ENCODE results near the gene FOSL1. TPM values are rescaled to one million over a fixed set of nuclear protein-coding genes. Genes with fewer than 3 reads are reported as not detected.

FOSL1 gene
- total RNA-seq, 1 experiment from 2014 or later, result 58.8 TPM

- H3K9me2 ChIP-seq (ENCODE audit: insufficient read depth), result no peaks in the 10 kb centered on the region
- no peak overlapping the region for H3K4me2 ChIP-seq
- intact Hi-C loops (cut with micrococcal nuclease; ENCODE audit: unreplicated experiment), result no loop called here
- peaks cover 31% of the 10 kb centered on the region for H3F3A ChIP-seq (ENCODE audit: insufficient read depth, low read depth)
- H3K4me3 ChIP-seq, result no peak overlapping the region
- H3K36me3 ChIP-seq (ENCODE audit: low read depth), result no peaks in the 10 kb centered on the region
- H2AFZ ChIP-seq, result no peak overlapping the region
- ChIA-PET CTCF (interaction anchor here (0.5 to 1.1 kb wide), 3 partner anchors 11 to 191 kb away, joined by 3 to 7 read pairs (median 4); no protein-coding TSS in a partner anchor), POLR2A (ENCODE audit: unreplicated experiment) (interaction anchor here (0.6 to 1.1 kb wide), 4 partner anchors 13 to 465 kb away, joined by 3 to 5 read pairs (median 4); partner anchors contain the start of genes BANF1 and ZNRD2)
- no peaks in the 10 kb centered on the region for H3K9me3 ChIP-seq (ENCODE audit: insufficient read depth, low read depth)
- H3K79me2 ChIP-seq (ENCODE audit: low read depth), result no peaks in the 10 kb centered on the region
- no peaks in the 10 kb centered on the region for H4K20me1 ChIP-seq (ENCODE audit: insufficient read depth)
- H3K27me3 ChIP-seq (ENCODE audit: insufficient read depth, low read depth), result no peaks in the 10 kb centered on the region
- TF ChIP-seq EZH2 (IDR thresholded peaks at IDR 0.05; ENCODE audit: low read depth) (no peak), CTCF (conservative IDR thresholded peaks at IDR 0.05) (no peak)
- DNase-seq, result no peak
- peaks cover 4% of the 10 kb centered on the region; the same call in 1 of the 2 replicates for H3K4me1 ChIP-seq (replicated peaks; ENCODE audit: insufficient read depth)
- no peak overlapping the region for H3K27ac ChIP-seq
- no TSS peak for BruUV-seq (replicated peaks)
These were observed 28.2 kb downstream of the FOSL1 start for GRCh38 chr11:65871811-65872548.

GRCh38 chr11:65870706-65871681 is 29.2 kb downstream of the FOSL1 start:
- no peaks in the 10 kb centered on the region for H3K9me3 ChIP-seq (ENCODE audit: insufficient read depth, low read depth)
- H3K36me3 ChIP-seq (ENCODE audit: low read depth), result no peaks in the 10 kb centered on the region
- intact Hi-C loops (cut with micrococcal nuclease; ENCODE audit: unreplicated experiment), result no loop called here
- ChIA-PET POLR2A (ENCODE audit: unreplicated experiment) (interaction anchor here (0.5 to 1.1 kb wide), 5 partner anchors 10 to 464 kb away, joined by 3 to 6 read pairs (median 4); partner anchors contain the start of gene FIBP), CTCF (interaction anchor here (1.1 kb wide), 1 partner anchor 18 kb away, joined by 4 read pairs; no protein-coding TSS in a partner anchor)
- H3K79me2 ChIP-seq (ENCODE audit: low read depth), result no peaks in the 10 kb centered on the region
- H3K4me2 ChIP-seq, result no peak overlapping the region
- H2AFZ ChIP-seq, result no peak overlapping the region
- no peaks in the 10 kb centered on the region for H3K9me2 ChIP-seq (ENCODE audit: insufficient read depth)
- H3K27me3 ChIP-seq (ENCODE audit: insufficient read depth, low read depth), result no peaks in the 10 kb centered on the region
- H3K4me3 ChIP-seq, result no peak overlapping the region
- BruUV-seq (replicated peaks), result no TSS peak
- peaks cover 35% of the 10 kb centered on the region for H3F3A ChIP-seq (ENCODE audit: insufficient read depth, low read depth)
- no peak for TF ChIP-seq EZH2 (IDR thresholded peaks at IDR 0.05; ENCODE audit: low read depth)
- TF ChIP-seq CTCF (conservative IDR thresholded peaks at IDR 0.05), result no peak
- peaks cover 4% of the 10 kb centered on the region; the same call in 1 of the 2 replicates for H3K4me1 ChIP-seq (replicated peaks; ENCODE audit: insufficient read depth)
- no peak overlapping the region for H3K27ac ChIP-seq
- H4K20me1 ChIP-seq (ENCODE audit: insufficient read depth), result no peaks in the 10 kb centered on the region
- no peak for DNase-seq

- Histone ChIP-seq H3K4me2 (no peak overlapping the region), H3K27me3 (ENCODE audit: insufficient read depth, low read depth) (no peaks in the 10 kb centered on the region), H3K4me1 (replicated peaks; ENCODE audit: insufficient read depth) (peaks cover 4% of the 10 kb centered on the region; the same call in 1 of the 2 replicates), H3K9me2 (ENCODE audit: insufficient read depth) (no peaks in the 10 kb centered on the region), H3K27ac (no peak overlapping the region), H3K36me3 (ENCODE audit: low read depth) (peaks cover under 1% of the 10 kb centered on the region; the same call in 1 of the 2 replicates), H3F3A (ENCODE audit: insufficient read depth, low read depth) (peaks cover 38% of the 10 kb centered on the region), H3K9me3 (ENCODE audit: insufficient read depth, low read depth) (no peaks in the 10 kb centered on the region), H2AFZ (no peak overlapping the region), H4K20me1 (ENCODE audit: insufficient read depth) (no peaks in the 10 kb centered on the region), H3K4me3 (no peak overlapping the region), H3K79me2 (ENCODE audit: low read depth) (no peaks in the 10 kb centered on the region)
- intact Hi-C loops (cut with micrococcal nuclease; ENCODE audit: unreplicated experiment), result no loop called here
- no peak for DNase-seq
- TF ChIP-seq CTCF (conservative IDR thresholded peaks at IDR 0.05) (no peak), EZH2 (IDR thresholded peaks at IDR 0.05; ENCODE audit: low read depth) (no peak)
- ChIA-PET CTCF (no interaction called here), POLR2A (ENCODE audit: unreplicated experiment) (no interaction called here)
- no TSS peak for BruUV-seq (replicated peaks)
These were observed 29.9 kb downstream of the FOSL1 start for GRCh38 chr11:65870307-65870658.
